GM10266 (cell line): Measurements from ENCODE around the gene TXNRD1.
A peak's percentile ranks its signal among the peaks of the same experiment; 100 is the strongest.

Source experiments
- DNase-seq: peaks from one replicate; pipeline ENCODE4 v3.0.0; 2012; ENCODE audit errors: extremely low spot score
- CTCF ChIP-seq: IDR thresholded peaks from 2 replicates; pipeline ENCODE4 v1.5.1; 2012; ENCODE audit warnings: mild to moderate bottlenecking, low read depth; ENCODE audit not compliant: control insufficient read depth, insufficient read depth; ENCODE audit errors: missing control alignments

The TXNRD1 gene

GRCh38 chr12:104215638-104216297, at the start of gene TXNRD1:
Gene TXNRD1 (plus strand): TSS chr12:104215779. CDS start chr12:104215803, 24 bp downstream.
- DNase-seq, result peak; percentile 86
- TF ChIP-seq CTCF, result peak; percentile 91

GRCh38 chr12:104165801-104166200, 49.8 kb upstream of the TXNRD1 start:
- TF ChIP-seq CTCF, result no peak
- no peak for DNase-seq

- no peak for TF ChIP-seq CTCF
- DNase-seq, result no peak
Measured at GRCh38 chr12:104166465-104166864, 49.1 kb upstream of the TXNRD1 start.

- no peak for DNase-seq
- TF ChIP-seq CTCF, result no peak
Measured at GRCh38 chr12:104167519-104168458, 47.8 kb upstream of the TXNRD1 start.

DNA sequence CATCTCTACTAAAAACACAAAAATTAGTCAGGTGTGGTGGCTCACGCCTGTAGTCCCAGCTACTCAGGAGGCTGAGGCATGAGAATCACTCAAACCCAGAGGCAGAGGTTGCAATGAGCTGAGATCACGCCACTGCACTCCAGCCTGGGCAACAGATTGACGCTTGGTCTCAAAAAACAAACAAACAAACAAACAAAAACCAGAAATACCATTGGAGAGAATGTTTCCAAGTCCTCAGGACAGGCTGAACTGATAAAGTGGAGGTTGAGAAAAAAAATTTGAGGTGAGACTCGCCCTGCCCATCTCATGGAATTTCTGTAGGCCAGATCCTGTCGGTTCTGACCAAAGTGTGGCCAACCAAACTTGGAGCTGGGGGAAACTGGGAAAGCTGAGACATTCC, 47.0 kb upstream of the TXNRD1 start:
- DNase-seq, result no peak

GRCh38 chr12:104171785-104172569, 43.6 kb upstream of the TXNRD1 start:
- TF ChIP-seq CTCF, result no peak
- no peak for DNase-seq

More for the DNA sequence above, 47.0 kb upstream of the TXNRD1 start:
- no peak for TF ChIP-seq CTCF
